ENCODE data around the gene TK1.
"Not testable (repeated sequence)": the region's sequence is repeated elsewhere in the genome, so short reads cannot be mapped to it uniquely, and the experiment has no call there.

TK1 gene

GRCh38 chr17:78173097-78173715 lies 13.6 kb downstream of the TK1 start:
- Histone ChIP-seq H3K27me3 (ENCODE audit: control insufficient read depth, insufficient read depth, low read length) (no peaks in the 10 kb centered on the region), H3K9me3 (ENCODE audit: control insufficient read depth, low read depth, low read length) (no peaks in the 10 kb centered on the region), H3K9ac (ENCODE audit: low read length) (no peak overlapping the region), H3K4me3 (ENCODE audit: low read length) (no peak overlapping the region), H3K27ac (ENCODE audit: low read length) (no peak overlapping the region), H3K4me1 (ENCODE audit: control insufficient read depth, low read depth, low read length) (peaks cover 12% of the 10 kb centered on the region), H3K36me3 (ENCODE audit: control insufficient read depth, low read depth, low read length) (peaks cover 25% of the 10 kb centered on the region)

- H3K4me1 ChIP-seq (ENCODE audit: control insufficient read depth, low read depth, low read length): peaks cover 12% of the 10 kb centered on the region
- no peak overlapping the region for H3K9ac ChIP-seq (ENCODE audit: low read length)
- no peaks in the 10 kb centered on the region for H3K9me3 ChIP-seq (ENCODE audit: control insufficient read depth, low read depth, low read length)
- H3K27ac ChIP-seq (ENCODE audit: low read length): no peak overlapping the region
- peaks cover 23% of the 10 kb centered on the region for H3K36me3 ChIP-seq (ENCODE audit: control insufficient read depth, low read depth, low read length)
- no peaks in the 10 kb centered on the region for H3K27me3 ChIP-seq (ENCODE audit: control insufficient read depth, insufficient read depth, low read length)
- H3K4me3 ChIP-seq (ENCODE audit: low read length): no peak overlapping the region
These were observed 14.4 kb downstream of the TK1 start for GRCh38 chr17:78172249-78173051.

GRCh38 chr17:78171591-78172248 lies 15.1 kb downstream of the TK1 start:
- not testable (repeated sequence) for H3K9me3 ChIP-seq (ENCODE audit: control insufficient read depth, low read depth, low read length); H3K27ac ChIP-seq (ENCODE audit: low read length); H3K27me3 ChIP-seq (ENCODE audit: control insufficient read depth, insufficient read depth, low read length); H3K4me3 ChIP-seq (ENCODE audit: low read length); H3K9ac ChIP-seq (ENCODE audit: low read length)
- Histone ChIP-seq H3K36me3 (ENCODE audit: control insufficient read depth, low read depth, low read length) (peaks cover 23% of the 10 kb centered on the region), H3K4me1 (ENCODE audit: control insufficient read depth, low read depth, low read length) (peaks cover 12% of the 10 kb centered on the region)

GRCh38 chr17:78170692-78171590 lies 15.9 kb downstream of the TK1 start:
- Histone ChIP-seq H3K9ac (ENCODE audit: low read length) (no peak overlapping the region), H3K27ac (ENCODE audit: low read length) (no peak overlapping the region), H3K9me3 (ENCODE audit: control insufficient read depth, low read depth, low read length) (no peaks in the 10 kb centered on the region), H3K36me3 (ENCODE audit: control insufficient read depth, low read depth, low read length) (peaks cover 22% of the 10 kb centered on the region), H3K4me1 (ENCODE audit: control insufficient read depth, low read depth, low read length) (peaks cover 12% of the 10 kb centered on the region), H3K27me3 (ENCODE audit: control insufficient read depth, insufficient read depth, low read length) (no peaks in the 10 kb centered on the region), H3K4me3 (ENCODE audit: low read length) (no peak overlapping the region)

GRCh38 chr17:78168903-78169793 lies 17.7 kb downstream of the TK1 start:
- Histone ChIP-seq H3K9ac (ENCODE audit: low read length) (no peak overlapping the region), H3K27ac (ENCODE audit: low read length) (no peak overlapping the region)

GRCh38 chr17:78168242-78168902 lies 18.5 kb downstream of the TK1 start, which contains the start of gene SYNGR2:
Gene SYNGR2 (plus strand): TSS chr17:78168581. CDS start chr17:78168617, 36 bp downstream.
- Histone ChIP-seq H3K27me3 (ENCODE audit: control insufficient read depth, insufficient read depth, low read length) (no peaks in the 10 kb centered on the region), H3K36me3 (ENCODE audit: control insufficient read depth, low read depth, low read length) (peaks cover 4% of the 10 kb centered on the region), H3K9ac (ENCODE audit: low read length) (no peak within 1 kb of the TSS), H3K4me3 (ENCODE audit: low read length) (peak within 1 kb of the TSS; percentile 58), H3K9me3 (ENCODE audit: control insufficient read depth, low read depth, low read length) (no peaks in the 10 kb centered on the region), H3K27ac (ENCODE audit: low read length) (no peak within 1 kb of the TSS), H3K4me1 (ENCODE audit: control insufficient read depth, low read depth, low read length) (peaks cover 12% of the 10 kb centered on the region)

More at GRCh38 chr17:78168903-78169793, 17.7 kb downstream of the TK1 start:
- Histone ChIP-seq H3K4me3 (ENCODE audit: low read length) (peak overlapping the region; percentile 58), H3K9me3 (ENCODE audit: control insufficient read depth, low read depth, low read length) (no peaks in the 10 kb centered on the region), H3K27me3 (ENCODE audit: control insufficient read depth, insufficient read depth, low read length) (no peaks in the 10 kb centered on the region), H3K4me1 (ENCODE audit: control insufficient read depth, low read depth, low read length) (peaks cover 12% of the 10 kb centered on the region), H3K36me3 (ENCODE audit: control insufficient read depth, low read depth, low read length) (peaks cover 8% of the 10 kb centered on the region)

GRCh38 chr17:78166416-78166815 lies 20.4 kb downstream of the TK1 start:
- H3K27ac ChIP-seq (ENCODE audit: low read length): no peak overlapping the region
- no peaks in the 10 kb centered on the region for H3K36me3 ChIP-seq (ENCODE audit: control insufficient read depth, low read depth, low read length)
- no peaks in the 10 kb centered on the region for H3K9me3 ChIP-seq (ENCODE audit: control insufficient read depth, low read depth, low read length)
- no peaks in the 10 kb centered on the region for H3K27me3 ChIP-seq (ENCODE audit: control insufficient read depth, insufficient read depth, low read length)
- H3K4me1 ChIP-seq (ENCODE audit: control insufficient read depth, low read depth, low read length): no peaks in the 10 kb centered on the region
- H3K4me3 ChIP-seq (ENCODE audit: low read length): no peak overlapping the region
- H3K9ac ChIP-seq (ENCODE audit: low read length): no peak overlapping the region

- Histone ChIP-seq H3K27me3 (ENCODE audit: control insufficient read depth, insufficient read depth, low read length) (no peaks in the 10 kb centered on the region), H3K4me1 (ENCODE audit: control insufficient read depth, low read depth, low read length) (no peaks in the 10 kb centered on the region), H3K9me3 (ENCODE audit: control insufficient read depth, low read depth, low read length) (no peaks in the 10 kb centered on the region), H3K9ac (ENCODE audit: low read length) (no peak overlapping the region), H3K4me3 (ENCODE audit: low read length) (no peak overlapping the region), H3K36me3 (ENCODE audit: control insufficient read depth, low read depth, low read length) (no peaks in the 10 kb centered on the region), H3K27ac (ENCODE audit: low read length) (no peak overlapping the region)
These were observed 21.9 kb downstream of the TK1 start for GRCh38 chr17:78164748-78165607.

- Histone ChIP-seq H3K27me3 (ENCODE audit: control insufficient read depth, insufficient read depth, low read length) (no peaks in the 10 kb centered on the region), H3K36me3 (ENCODE audit: control insufficient read depth, low read depth, low read length) (no peaks in the 10 kb centered on the region), H3K4me1 (ENCODE audit: control insufficient read depth, low read depth, low read length) (no peaks in the 10 kb centered on the region), H3K4me3 (ENCODE audit: low read length) (no peak overlapping the region), H3K9ac (ENCODE audit: low read length) (no peak overlapping the region), H3K27ac (ENCODE audit: low read length) (no peak overlapping the region), H3K9me3 (ENCODE audit: control insufficient read depth, low read depth, low read length) (no peaks in the 10 kb centered on the region)
These were observed 22.7 kb downstream of the TK1 start for GRCh38 chr17:78163881-78164747.
